H1 (cell line): Measurements from ENCODE around the gene NLN. TPM values are rescaled to one million over a fixed set of nuclear protein-coding genes. Genes with fewer than 3 reads are reported as not detected.

Experiments used
- ASH2L ChIP-seq: fragments of 200-600, 300-600 bp; sonication (generic); IDR thresholded peaks from one replicate; pipeline ENCODE4 v1.7.1; 2017; ENCODE audit warnings: low read length
- BACH1 ChIP-seq: IDR thresholded peaks from 2 replicates; pipeline ENCODE4 v1.6.1; 2012; ENCODE audit warnings: low read length, improper control_type of control experiment
- GTF2F1 ChIP-seq: IDR thresholded peaks from 2 replicates; pipeline ENCODE4 v1.6.1; 2012; ENCODE audit warnings: low read depth, low read length, improper control_type of control experiment, borderline replicate concordance
- KDM4A ChIP-seq: IDR thresholded peaks from one replicate; pipeline ENCODE4 v1.7.1; 2012; ENCODE audit warnings: low read depth, mild to moderate bottlenecking, moderate library complexity, low read length, inconsistent platforms; ENCODE audit not compliant: severe bottlenecking
- MAFK ChIP-seq: IDR thresholded peaks from 2 replicates; pipeline ENCODE4 v1.6.1; 2012; ENCODE audit warnings: low read depth, mild to moderate bottlenecking, improper control_type of control experiment, low read length
- PHF8 ChIP-seq: fragments of 200-600 bp; sonication (generic); conservative IDR thresholded peaks from 2 replicates; pipeline ENCODE4 v1.7.1; 2012; ENCODE audit warnings: low read depth, mild to moderate bottlenecking, inconsistent platforms, low read length, moderate library complexity
- POLR2AphosphoS5 ChIP-seq: IDR thresholded peaks from 2 replicates; pipeline ENCODE4 v1.6.1; 2011; ENCODE audit warnings: low read depth, low read length
- RBBP5 ChIP-seq: IDR thresholded peaks from 2 replicates; pipeline ENCODE4 v1.7.1; 2012; ENCODE audit warnings: low read depth, mild to moderate bottlenecking, inconsistent platforms, low read length, moderate library complexity, borderline replicate concordance
- TAF7 ChIP-seq: optimal IDR thresholded peaks from 2 replicates; pipeline ENCODE3; 2011; ENCODE audit warnings: low read depth, mild to moderate bottlenecking, inconsistent platforms, low read length, moderate library complexity, borderline replicate concordance
- TBP ChIP-seq: IDR thresholded peaks from 2 replicates; pipeline ENCODE4 v1.6.1; 2011; ENCODE audit warnings: low read depth, low read length, improper control_type of control experiment
- TCF12 ChIP-seq: IDR thresholded peaks from 2 replicates; pipeline ENCODE4 v1.6.1; 2011; ENCODE audit warnings: low read depth, mild to moderate bottlenecking, low read length
- TEAD4 ChIP-seq: IDR thresholded peaks from 2 replicates; pipeline ENCODE4 v1.6.1; 2012; ENCODE audit warnings: low read depth, low read length, inconsistent platforms, mixed read lengths
- YY1 ChIP-seq: IDR thresholded peaks from 2 replicates; pipeline ENCODE4 v1.6.1; 2011; ENCODE audit warnings: low read depth, mild to moderate bottlenecking, low read length
- polyA plus RNA-seq, 7 experiments: library from polyadenylated mRNA; depleted of rRNA in 3 of 7; stranded (reverse) in 5 of 7; unstranded in 2 of 7; fragments of >200 nt in 5 of 7; fragments of 200-250 nt in 2 of 7; gene quantifications; 1 replicate in 5 of 7; 2 replicates in 1 of 7; 4 replicates in 1 of 7; pipeline versions ENCODE4 v1.2.1 to v1.2.3, GENCODE V29; 2011 to 2013; ENCODE audit warnings: missing spikeins in 2 of 7, mixed read lengths in 2 of 7
- total RNA-seq: library from RNA; stranded (reverse); fragmentation: NEBNext Ultra II Directional; extraction: Animal tissue kit (Norgen Biotek cat#: 25700); gene quantifications from 2 replicates; pipeline ENCODE4 v1.2.1, GENCODE V29; 2021
- TF ChIP-seq, protein P1 (sequence below): IDR thresholded peaks from 2 replicates; pipeline ENCODE4 v1.6.1; 2012; ENCODE audit warnings: inconsistent platforms
- TF ChIP-seq, protein P2 (sequence below): IDR thresholded peaks from 2 replicates; pipeline ENCODE4 v1.6.1; 2012; ENCODE audit warnings: inconsistent platforms

The NLN gene
- total and polyA plus RNA-seq, 2 of the 8 experiments (the other 6 are each of a cell fraction or from before 2014, with no cell fraction given), result 46.7 to 192 TPM

DNA sequence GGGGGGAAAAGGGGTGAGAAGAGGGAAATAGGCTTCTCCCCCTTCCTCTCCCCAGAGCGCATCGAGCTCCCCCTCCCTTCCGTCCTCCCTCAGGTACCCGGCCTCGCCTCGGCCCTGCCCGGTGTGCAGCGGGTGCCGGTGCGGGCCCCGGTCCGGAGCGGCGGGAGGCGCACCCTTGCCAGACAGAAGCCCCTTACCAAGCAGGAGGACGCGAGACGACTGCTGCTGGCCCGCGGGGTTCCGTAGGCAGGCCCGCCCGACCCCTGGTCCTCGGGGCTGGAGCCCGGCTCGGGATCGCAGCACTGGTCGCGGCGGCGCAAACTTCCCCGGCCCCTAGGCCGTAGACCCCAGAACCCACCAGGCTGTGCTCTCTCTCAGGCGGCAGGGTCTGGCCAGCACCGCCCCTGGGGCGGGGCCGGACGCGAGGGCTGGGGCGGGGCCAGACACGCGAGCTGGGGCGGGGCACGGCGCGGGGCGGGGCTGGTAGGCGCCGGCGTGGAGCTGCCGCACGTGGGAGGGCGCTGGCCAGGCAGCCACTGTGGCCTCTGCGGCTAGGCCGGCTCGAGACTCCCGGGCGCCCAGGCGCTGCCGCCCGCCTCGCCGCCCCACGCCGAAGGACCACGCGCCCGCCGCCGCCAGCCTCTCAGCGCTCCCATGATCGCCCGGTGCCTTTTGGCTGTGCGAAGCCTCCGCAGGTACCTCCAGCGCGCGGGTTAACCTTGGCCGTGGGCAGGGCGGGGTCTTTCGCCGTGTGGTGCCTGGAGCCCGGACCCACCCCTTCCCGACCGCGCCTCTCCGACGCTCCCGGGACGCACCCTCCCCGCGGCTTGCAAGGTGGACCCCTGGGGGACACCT lies at the start of gene NLN, which contains the start of gene SGTB (continued):
- TF ChIP-seq TBP, result peak; percentile 48; the same call in 1 of the 2 replicates
- no peak for TF ChIP-seq YY1
- no peak for TF ChIP-seq TEAD4
- no peak for TF ChIP-seq MAFK
- peak; percentile 19 for TF ChIP-seq BACH1
- TF ChIP-seq PHF8, result peak; percentile 80; the same call in 1 of the 2 replicates
- peak; percentile 56 for TF ChIP-seq KDM4A
- TF ChIP-seq, protein P1, sequence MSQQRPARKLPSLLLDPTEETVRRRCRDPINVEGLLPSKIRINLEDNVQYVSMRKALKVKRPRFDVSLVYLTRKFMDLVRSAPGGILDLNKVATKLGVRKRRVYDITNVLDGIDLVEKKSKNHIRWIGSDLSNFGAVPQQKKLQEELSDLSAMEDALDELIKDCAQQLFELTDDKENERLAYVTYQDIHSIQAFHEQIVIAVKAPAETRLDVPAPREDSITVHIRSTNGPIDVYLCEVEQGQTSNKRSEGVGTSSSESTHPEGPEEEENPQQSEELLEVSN, result no peak
- TF ChIP-seq RBBP5, result peak; percentile 81; the same call in 1 of the 2 replicates
- peak; percentile 6 for TF ChIP-seq TAF7
- TF ChIP-seq TCF12, result 0 out of 2 replicates have a peak, but pooled peaks have one; percentile 13
- peak; percentile 94 for TF ChIP-seq ASH2L
- TF ChIP-seq, protein P2, sequence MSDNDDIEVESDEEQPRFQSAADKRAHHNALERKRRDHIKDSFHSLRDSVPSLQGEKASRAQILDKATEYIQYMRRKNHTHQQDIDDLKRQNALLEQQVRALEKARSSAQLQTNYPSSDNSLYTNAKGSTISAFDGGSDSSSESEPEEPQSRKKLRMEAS, result peak; percentile 37
- 0 out of 2 replicates have a peak, but pooled peaks have one; percentile 12 for TF ChIP-seq GTF2F1
- 0 out of 2 replicates have a peak, but pooled peaks have one; percentile 57 for TF ChIP-seq POLR2AphosphoS5
